Cardiac ventricle fibroblast (primary cell): Measurements from ENCODE around the gene CCDC7. TPM values are rescaled to one million over a fixed set of nuclear protein-coding genes. Genes with fewer than 3 reads are reported as not detected.

ENCODE experiments used
- total RNA-seq: library from RNA; depleted of rRNA; stranded (reverse); fragments of >200 nt; gene quantifications from 2 replicates; pipeline ENCODE4 v1.2.3, GENCODE V29; 2015

The CCDC7 gene
- total RNA-seq: 4.6 and 7.4 TPM in 2 replicates

GRCh38 chr10:32445740-32446535 is at the start of gene CCDC7:
Gene CCDC7 (plus strand): TSS chr10:32446140. CDS start chr10:32451643, 5,503 bp downstream.

Other genes with a start within 250 kb of the CCDC7 start
- gene EPC1, start 99.0 kb upstream of the CCDC7 start, total RNA-seq: 15.9 and 16.4 TPM in 2 replicates